NB4 (cell line): ENCODE results near the gene THSD7B.

Experiments
- CTCF ChIP-seq: IDR thresholded peaks from one replicate; pipeline ENCODE4 v1.5.1; 2012; ENCODE audit warnings: low read depth, low read length
- POLR2A ChIP-seq: IDR thresholded peaks from 2 replicates; pipeline ENCODE4 v1.6.1; 2011; ENCODE audit warnings: mild to moderate bottlenecking; ENCODE audit not compliant: insufficient read length; ENCODE audit errors: extremely low read depth
- TF ChIP-seq, protein P1 (sequence below): IDR thresholded peaks from 2 replicates; pipeline ENCODE4 v1.6.1; 2011; ENCODE audit warnings: low read depth, low read length

GRCh38 chr2:137444970-137445369, 679.6 kb downstream of the THSD7B start:
- TF ChIP-seq CTCF (no peak), POLR2A (no peak)
- TF ChIP-seq, protein P1, sequence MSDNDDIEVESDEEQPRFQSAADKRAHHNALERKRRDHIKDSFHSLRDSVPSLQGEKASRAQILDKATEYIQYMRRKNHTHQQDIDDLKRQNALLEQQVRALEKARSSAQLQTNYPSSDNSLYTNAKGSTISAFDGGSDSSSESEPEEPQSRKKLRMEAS: no peak
